ENCODE results near the gene BST2.

Gene BST2

DNA sequence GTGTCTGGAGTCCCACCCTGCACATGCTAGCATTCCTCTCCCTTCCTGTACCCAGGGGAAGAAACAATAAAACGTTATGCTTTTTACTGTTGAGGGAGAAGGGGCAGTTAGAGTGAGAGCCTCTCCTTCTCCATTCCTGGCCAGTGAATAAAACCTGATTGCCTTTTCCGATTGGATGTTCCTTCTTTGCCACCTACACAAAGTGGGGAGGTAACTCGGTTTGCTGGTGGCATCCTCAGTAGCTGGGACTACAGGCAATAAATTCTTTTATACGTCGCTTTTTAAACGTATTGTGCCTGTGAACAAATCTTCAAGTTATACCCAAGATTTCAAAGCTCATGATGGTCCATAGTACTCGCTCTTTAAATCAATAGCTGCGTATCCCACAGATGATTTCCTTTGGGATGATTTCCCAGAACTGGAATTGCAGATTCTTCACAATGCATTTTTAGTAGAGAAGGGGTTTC is 13.8 kb upstream of the BST2 start:
- no peak for DNase-seq

DNA sequence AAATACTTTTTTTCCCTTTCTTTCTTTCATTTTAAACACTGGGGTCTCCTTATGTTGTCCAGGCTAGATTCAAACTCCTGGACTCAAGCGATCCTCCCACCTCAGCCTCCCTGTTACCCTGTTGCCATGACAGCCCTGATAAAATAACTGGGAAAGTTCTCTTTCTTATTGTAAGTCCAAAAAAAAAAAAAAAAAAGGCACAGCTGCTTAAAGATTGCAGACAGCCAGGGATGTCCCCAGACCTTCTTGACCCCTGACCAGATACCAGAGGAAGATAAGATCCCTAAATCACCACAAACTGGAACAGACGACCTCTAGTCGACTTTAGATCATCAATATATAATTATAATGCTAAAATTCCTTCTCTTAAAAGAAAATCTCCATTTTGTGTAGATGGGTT is 13.3 kb upstream of the BST2 start:
- DNase-seq, result no peak

DNA sequence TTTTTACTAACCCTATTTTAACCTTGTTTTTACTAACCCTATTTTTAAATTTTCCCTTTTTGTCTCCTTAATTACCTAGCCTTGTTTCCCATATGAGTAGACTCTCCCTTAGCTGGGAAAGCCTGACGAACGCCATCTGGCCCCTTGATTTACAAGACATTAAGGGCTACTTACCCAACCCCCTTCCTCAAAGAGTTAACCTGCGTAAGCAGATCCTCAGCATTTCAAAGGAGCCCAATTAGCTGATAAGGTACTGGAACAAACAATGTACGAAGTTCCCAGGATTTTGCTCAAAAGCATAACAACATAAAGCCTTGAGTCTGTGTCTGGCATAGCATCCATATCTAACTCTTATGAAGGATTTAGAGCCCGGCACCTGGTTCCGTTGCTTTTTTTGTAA is 9.7 kb upstream of the BST2 start:
- DNase-seq, result no peak

DNA sequence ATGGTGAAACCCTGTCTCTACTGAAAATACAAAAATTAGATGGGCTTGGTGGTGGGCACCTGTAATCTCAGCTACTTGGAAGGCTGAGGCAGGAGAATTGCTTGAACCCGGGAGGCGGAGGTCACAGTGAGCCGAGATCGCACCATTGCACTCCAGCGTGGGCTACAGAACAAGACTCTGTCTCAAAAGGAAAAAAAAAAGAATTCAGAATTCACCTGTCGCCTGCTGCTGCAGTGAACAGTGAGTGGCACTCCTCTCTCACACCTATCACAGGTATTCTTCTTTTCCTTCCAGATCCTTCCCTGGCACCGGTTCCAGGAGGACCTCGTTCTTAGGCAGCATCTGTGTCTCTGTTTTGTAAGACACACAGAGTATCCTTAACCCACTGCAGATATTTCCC is 8.7 kb upstream of the BST2 start:
- DNase-seq, result no peak

DNA sequence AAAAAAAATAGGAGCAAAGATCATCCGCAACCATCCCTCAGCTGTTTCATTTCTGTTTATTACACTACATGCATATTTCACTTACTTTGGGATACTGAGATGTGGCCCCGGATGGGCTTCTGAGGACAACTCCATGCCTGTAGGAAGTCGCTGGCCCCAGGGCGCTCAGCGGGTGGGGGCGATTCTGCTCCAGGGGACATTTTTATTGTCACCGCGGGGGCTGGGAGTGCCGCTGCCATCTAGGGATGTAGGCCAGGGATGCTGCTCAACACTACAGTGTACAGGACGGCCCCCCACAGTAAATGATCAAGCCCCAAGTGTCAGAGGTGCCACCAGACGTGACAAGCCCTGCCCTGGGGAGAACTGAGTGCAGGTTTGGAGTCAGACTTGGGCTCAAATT is 6.4 kb upstream of the BST2 start:
- DNase-seq, result no peak

DNA sequence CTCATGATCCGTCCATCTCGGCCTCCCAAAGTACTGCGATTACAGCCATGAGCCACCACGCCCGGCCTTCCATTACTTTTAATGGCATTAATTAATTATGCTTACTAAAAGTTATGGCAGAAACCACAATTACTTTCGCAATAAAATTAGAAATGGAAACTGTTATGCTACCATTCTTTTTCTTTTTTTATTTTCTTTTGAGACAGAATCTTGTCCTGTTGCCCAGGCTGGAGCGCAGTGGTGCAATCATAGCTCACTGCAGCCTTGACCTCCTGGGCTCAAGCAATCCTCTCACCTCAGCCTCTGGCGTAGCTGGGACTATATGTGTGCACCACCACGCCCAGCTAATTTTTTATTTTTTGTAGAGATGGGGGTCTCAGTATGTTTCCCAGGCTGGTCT is 4.6 kb upstream of the BST2 start:
- no peak for DNase-seq

DNA sequence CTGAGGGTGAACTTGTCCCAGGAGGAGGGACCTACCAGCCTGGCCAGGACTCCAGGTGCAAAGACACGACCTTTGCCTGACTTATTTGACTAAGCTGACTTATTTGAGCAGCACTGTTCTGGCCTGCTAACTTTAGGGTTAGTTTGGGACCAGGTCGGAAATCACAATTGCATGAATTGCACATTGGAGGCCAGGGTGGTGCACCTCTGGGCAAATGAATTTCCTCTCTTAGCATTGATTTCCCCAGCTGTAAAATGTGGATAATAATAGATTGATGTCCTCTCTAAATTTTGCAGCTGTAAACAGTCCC is 1.4 kb upstream of the BST2 start:
- DNase-seq, result no peak

DNA sequence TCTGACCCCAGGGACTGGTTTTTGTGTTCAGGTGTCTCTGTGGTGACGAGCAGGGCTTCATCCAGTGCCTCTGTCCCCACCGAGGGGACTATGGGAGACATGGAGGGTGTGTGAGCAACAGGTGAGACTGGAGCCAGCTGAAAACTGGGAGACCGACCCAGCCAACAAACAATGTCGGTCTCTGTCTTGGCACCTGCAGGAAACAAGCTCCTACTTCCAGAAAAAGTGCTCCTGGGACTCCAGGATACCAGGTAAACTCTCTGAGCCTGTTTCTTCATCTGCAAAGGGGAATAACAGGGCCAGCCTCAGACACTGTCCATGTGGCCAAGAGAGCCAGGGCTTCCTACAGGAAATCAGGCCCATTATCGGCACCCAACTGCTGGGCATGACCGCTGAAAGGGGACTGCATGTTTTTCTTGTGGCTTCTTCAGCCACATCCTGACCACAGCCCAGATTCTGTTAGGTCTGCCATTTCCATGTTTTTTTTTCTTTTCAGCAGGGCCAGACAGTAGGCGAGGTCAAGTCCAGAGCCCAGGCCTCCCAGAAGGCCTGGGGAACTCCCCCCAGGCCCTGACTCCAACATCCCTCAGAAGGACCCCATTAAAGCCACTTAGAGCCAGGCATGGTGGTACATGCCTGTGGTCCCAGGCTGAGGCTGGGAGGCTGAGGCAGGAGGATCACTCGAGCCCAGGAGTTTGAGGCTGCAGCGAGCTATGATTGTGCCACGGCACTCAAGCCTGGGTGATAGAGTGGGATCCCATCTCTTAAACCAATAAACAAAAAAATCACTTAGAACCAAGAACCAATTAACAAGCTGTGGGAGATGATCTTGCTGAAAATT is 836 bp upstream of the BST2 start:
- peak; percentile 67 for DNase-seq

DNA sequence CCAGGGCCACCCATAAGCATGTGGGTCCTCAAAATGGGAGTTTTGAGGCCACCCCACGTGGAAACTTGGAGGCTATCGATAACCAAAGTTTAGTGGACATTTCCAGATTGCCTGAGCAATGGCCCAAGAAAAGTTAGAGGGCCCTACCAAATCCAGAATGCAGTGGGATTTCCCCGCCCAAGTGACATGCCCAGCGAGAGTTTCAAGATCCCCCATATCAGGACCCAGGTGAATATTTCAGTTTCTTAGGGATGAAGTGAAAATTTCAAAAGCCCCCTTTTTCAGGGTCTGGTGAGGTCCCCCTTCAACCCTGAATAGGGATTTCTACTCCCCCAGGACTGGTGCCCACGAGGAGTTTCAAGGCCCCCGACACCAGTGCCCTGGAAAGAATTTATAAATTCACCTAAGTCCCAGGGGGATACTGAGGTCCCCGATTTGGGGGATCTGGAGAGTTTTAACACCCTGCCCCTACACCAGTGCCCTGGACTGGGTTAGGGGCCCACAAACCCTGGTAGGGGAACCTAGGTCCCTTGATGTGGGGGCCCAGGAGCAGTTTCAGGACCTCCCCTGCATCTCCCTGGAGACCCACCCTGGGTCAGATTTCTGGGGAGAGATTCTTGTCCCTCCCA is 695 bp downstream of the BST2 start:
- no peak for DNase-seq

DNA sequence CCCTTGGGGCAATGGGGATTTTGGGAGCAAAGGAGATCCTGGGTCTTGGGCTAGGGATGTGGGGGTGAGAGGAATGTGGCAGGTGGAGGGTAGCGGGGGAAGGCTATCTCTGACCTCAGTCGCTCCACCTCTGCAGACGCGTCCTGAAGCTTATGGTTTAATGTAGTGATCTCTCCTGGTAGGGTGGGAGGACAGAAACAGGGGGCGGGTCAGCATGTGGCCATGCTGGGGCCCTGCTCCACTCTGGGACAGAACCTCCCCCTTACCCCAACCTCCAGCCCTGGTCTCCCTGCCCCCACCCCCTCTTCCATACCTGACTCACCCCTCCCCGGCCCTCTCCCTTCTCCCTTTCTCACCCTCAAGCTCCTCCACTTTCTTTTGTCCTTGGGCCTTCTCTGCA is 1.4 kb downstream of the BST2 start:
- DNase-seq, result no peak

DNA sequence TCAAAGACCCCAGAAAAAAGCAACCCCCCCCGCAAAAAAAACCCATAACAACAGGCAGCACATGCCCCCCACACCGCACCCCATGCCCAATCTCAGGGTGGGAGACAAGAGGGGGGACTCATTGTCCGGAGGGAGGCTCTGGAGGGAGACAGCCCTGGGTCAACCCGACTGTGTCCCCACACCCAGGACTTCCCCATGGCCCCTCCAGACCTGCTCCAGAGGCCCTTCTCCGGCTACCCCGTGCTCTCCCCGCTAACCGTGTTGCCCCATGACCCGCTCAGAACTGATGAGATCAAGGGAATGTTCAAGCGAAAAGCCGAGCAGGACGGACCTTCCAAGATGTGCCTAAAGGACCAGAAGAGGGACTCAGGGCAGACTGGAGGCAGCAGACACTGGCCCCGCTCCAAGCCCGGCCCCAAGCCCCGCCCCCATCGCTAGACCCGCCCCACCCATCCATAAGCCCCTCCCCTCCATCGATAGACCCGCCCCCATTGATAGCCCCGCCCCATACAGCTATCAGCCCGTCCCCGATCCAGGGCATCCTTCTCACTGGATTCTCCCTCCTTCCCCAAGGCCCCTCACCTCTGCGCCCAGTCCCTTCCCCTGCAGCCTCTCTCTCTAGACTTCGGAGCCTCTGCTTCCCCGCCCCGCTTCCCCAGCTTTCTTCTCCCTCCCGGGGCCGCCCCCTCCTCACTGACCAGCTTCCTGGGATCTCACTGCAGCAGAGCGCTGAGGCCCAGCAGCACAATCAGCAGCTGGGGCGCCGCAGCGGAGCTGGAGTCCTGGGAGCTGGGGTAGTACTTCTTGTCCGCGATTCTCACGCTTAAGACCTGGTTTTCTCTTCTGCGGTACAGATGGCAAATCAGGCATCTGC is 2.2 kb downstream of the BST2 start:
- DNase-seq, result no peak

DNA sequence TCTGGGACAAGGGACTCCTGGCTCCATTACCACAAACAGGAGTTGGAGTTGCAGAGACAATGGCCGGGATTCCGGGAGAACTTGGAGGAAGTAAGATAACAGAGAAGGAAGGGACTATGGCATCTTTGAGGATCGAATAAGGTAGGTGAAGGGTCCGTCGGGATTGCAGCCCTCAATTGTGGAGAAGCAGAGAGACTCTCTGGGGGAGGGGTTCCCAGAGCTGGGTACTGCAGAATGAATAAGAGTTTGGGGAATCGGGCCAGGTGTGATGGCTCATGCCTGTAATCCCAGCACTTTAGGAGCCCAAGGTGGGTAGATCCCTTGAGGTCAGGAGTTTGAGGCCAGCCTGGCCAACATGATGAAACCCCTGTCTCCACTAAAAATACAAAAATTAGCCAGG is 3.8 kb downstream of the BST2 start:
- no peak for DNase-seq

DNA sequence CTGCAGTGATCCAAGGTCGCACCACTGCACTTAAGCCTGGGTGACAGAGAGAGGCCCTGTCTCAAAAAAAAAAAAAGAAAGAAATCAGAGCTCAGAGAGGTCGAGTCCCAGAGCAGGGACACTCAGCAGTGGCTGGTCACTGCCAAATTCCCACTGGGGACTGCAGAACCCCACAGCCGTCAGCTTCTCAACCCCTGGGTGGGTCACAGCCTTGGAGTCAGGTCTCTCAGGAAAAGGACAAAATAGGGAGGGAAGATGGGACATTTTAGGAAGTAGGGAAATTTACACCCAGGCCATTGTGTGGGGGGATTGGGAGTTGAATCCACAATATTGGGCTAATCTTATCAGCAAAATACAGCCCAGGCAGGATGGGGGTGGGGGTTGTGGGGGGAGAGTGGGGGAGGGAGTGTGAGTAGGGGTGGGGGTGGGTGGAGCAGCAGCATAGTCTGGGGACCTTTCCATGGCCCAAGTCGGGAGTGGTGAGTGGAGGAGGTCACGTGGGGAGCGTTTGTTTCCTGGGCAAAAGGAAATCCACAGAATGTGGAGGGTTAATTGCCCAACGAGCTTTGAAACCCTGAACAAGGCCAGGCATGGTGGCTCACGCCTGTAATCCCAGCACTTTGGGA is 6.4 kb downstream of the BST2 start:
- no peak for DNase-seq

DNA sequence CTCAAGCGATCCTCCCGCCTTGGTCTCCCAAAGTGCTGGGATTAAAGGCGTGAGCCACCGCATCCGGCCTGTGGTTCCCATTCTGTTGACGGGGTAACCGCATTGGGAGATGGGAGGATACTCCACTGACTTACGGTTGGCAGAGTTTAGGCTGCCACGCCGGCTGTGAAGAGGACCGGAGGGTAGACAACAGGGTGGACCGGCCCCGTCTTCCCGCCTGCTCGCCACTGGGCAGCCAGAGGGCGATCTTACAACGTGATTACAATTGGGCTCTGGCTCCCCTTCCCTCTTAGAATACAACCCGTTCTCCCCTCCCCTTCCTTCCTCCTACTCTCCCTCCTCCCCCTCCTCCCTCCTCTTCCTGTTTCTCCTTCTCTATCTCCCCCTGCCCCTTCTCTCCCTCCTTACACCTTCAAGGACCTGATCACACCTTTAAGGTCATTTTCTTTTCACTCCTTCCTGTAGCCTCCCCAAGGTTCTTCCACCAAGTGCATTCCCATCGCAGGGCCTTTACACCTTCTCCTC is 10.5 kb downstream of the BST2 start:
- DNase-seq, result peak; percentile 71

DNA sequence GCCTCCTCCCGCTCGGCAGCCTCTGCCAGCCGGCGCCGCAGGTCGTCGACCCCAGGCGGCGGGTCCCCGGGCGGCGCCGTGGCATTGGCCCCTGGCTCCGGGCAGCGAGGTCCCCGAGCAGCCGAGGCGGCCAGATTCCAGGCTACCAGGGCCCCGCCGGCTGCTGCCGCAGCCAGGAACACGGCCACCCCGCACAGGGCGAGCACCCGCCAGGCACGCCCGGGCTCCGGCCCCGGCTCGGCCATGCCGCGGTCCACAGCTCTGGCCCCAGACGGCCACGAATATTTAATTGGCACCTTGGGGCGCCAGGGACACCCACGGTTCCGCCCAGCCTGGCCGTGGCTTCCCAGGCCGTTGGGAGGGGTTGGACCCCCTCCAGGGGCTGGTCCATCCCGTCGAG is 11.5 kb downstream of the BST2 start, which contains the start of gene CCDC194:
CCDC194 (minus strand) TSS at position 283 of the 400 bp plus-strand sequence; CDS start at position 245, 38 bp downstream.
- peak; percentile 54 for DNase-seq

DNA sequence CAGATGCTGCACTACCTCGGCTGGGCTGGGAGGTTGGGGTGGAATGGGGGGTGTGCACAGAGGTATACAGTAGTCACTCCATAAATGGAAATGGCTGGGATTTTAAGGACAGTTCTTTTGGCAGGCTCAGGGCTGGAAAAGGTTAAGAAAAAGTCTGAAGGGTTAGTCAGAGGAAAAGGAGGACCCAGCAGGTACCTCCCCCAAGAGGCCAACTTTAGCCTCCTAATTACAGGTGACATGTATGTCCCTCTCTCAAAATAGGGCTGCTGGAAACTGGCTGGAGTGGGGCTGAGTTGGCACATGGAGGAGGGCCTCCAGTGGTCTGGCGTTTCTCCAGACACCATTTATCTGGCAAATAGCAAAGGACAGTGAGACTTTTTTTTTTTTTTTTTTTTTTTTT is 12.4 kb downstream of the BST2 start:
- peak; percentile 65 for DNase-seq

DNA sequence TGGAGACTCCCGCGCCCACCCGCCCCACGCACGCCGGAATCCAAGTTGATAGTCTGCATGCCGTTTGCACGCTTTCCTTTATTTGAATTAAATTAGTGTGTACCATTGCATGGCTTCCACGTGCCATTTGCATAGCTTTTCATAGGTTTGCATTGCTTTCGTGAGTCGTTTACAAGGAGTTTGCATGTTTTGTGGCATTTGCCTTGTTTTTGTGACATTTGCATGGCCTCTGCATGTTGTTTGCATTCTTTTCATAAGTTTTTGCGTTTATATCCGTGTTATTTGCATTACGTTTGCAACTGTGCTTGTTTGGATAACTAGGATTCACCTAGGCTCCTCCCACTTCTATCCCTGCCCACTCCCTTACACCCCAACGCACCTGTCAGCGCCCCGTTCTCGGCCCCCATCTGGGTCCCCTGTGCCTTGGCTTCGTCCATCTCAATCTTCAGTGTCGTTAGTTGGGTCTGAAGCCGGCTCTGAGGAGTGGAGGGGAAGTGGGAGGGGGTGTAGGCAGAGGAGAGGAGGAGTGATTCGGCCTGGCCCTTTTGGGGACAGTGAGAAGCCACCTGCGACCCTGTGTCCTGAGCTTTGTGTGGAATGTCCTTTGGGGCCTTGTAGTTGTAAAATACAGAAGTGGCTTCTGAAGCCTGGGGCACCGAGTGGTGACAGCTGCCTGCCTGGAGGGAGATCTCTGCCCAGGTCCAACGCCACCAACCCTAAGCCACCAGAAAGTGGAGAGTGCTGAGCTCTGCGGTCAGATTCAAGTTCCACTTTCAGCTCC is 13.9 kb downstream of the BST2 start:
- DNase-seq, result no peak

DNA sequence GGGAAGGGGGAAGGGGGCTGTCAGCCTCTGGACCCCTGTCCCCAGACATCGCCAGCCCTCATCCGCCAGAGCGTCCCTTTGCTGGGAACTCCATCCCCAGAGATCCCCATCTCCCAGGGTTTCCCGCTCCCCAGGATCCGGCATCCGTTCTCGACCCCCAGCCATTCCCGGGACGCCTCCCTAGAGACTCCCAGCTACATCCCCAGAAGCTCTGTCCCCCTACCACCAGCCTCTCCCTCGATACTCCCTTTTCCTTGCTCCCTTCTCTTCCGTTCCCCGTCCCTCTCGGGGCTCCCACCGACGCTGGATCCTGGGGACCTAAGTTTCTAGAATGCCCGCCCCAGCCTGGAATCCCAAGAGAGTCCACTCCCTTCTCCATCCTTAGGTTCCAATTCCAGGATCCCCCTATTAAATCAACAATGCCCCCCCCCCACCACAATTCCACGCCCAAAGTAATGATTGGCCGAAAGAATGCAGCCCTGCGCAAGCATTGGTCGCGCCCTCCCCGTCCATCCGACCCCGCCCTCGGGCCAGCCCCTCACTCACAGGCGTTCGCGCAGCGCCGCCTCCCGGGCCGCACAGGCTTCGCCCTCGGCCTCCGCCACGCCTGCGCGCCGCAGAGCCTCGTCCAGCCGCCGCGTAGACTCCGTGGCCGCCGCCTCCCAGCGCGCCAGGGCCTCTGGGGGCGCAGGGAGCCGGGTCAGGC is 14.6 kb downstream of the BST2 start:
- DNase-seq, result peak; percentile 95

DNA sequence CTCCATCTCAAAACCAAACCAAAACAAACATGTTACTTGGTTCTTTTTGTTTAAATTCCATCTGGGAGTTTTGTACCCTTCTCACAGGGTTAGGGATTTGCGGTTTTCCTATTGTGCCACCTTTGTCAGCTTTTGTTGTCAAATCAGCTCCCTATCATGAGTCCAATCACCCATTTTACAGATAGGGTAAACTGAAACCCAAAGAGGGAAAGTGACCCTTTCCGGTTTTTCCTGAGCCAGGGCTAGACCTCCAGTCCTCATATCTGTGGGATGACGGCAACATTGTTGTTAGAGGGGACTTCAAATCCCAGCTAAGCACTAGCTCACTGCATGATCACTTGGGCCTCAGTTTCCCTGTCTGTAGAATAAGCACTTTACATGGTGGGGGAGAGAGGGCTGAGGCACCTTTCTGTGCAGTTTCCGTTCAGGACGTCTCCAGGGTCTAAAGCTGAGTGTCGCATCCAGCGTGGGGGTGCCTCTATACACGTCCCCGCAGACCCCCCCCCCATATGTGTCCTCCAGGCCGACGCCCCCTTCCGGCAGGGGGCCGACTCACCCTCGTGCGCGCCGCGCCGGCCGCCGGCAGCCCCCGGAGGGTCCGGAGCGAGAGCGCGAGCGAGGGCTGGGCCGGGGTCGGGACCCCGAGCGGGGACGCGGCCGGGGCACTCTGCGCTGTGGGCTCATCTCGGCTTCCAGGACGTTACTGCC is 15.3 kb downstream of the BST2 start:
- DNase-seq, result no peak

DNA sequence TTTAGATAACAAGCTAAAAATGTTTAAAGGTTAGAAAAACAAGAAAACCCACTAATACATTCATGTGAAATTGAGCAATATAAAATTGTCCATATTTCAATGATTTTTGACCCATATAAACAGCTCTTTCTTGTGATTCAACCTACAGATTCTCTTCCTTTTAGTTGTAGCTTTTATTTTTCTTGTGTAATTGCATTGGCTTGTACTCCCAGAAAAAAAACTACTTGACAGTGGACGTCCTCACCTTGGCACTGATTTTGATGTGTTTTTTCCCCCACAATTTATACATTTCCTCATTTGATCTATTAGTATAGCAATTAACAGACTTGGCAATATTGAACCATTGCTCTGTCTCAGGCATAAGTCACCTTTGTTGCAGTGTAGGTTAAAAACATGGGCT is 16.1 kb downstream of the BST2 start:
- DNase-seq, result no peak
